Measurements from ENCODE around the gene SLC39A11. TPM values are rescaled to one million over a fixed set of nuclear protein-coding genes. Genes with fewer than 3 reads are reported as not detected.

The SLC39A11 gene
- total and polyA plus RNA-seq, 4 donors, result 18.9 to 44.9 (median 28.2) TPM

GRCh38 chr17:72605543-72605942 lies 486.9 kb downstream of the SLC39A11 start:
- no peak for TF ChIP-seq NR2F2 (IDR thresholded peaks at IDR 0.05)
- TF ChIP-seq FOXA2 (IDR thresholded peaks at IDR 0.05), result no peak
- TF ChIP-seq RXRA (IDR thresholded peaks at IDR 0.05), result no peak
- no peak for TF ChIP-seq HNF4G (IDR thresholded peaks at IDR 0.05)
- TF ChIP-seq MAX (IDR thresholded peaks at IDR 0.05), result no peak
- TF ChIP-seq YY1 (IDR thresholded peaks at IDR 0.05), result no peak
- no peak for TF ChIP-seq ATF3 (IDR thresholded peaks at IDR 0.05)
- TF ChIP-seq GABPA (IDR thresholded peaks at IDR 0.05 in 1 of 2, conservative IDR thresholded peaks at IDR 0.05 in 1 of 2), result no peak
- no peak for TF ChIP-seq HNF4A (conservative IDR thresholded peaks at IDR 0.05)
- TF ChIP-seq ZBTB33 (IDR thresholded peaks at IDR 0.05), result no peak
- TF ChIP-seq TAF1 (conservative IDR thresholded peaks at IDR 0.05), result no peak
- TF ChIP-seq JUND (IDR thresholded peaks at IDR 0.05), result no peak
- TF ChIP-seq REST (IDR thresholded peaks at IDR 0.05), result no peak
- TF ChIP-seq EGR1 (IDR thresholded peaks at IDR 0.05; ENCODE audit: low read depth in 2 of 2), result no peak
- TF ChIP-seq SP1 (IDR thresholded peaks at IDR 0.05), result no peak
- no peak for TF ChIP-seq CTCF (IDR thresholded peaks at IDR 0.05; ENCODE audit: low read depth, low read length, missing input control)
- TF ChIP-seq FOXA1 (IDR thresholded peaks at IDR 0.05), result no peak
- Histone ChIP-seq H3K9ac (ENCODE audit: low read depth in 1 of 2, low read length in 2 of 2) (no peak overlapping the region), H3K9me3 (ENCODE audit: control insufficient read depth in 4 of 4, low read length in 3 of 4) (peaks cover 0 to 4% (median 0%) of the 10 kb centered on the region in 4 donors), H3K36me3 (ENCODE audit: control insufficient read depth in 4 of 4, insufficient read depth in 3 of 4, low read depth in 1 of 4, low read length in 3 of 4) (no peaks in the 10 kb centered on the region), H3K27ac (ENCODE audit: low read depth in 1 of 2, low read length in 2 of 2) (no peak overlapping the region), H3K4me3 (ENCODE audit: low read depth in 1 of 3, low read length in 3 of 3) (no peak overlapping the region), H3K4me1 (ENCODE audit: control insufficient read depth in 4 of 4, insufficient read depth in 4 of 4, low read length in 3 of 4) (no peaks in the 10 kb centered on the region), H3K27me3 (ENCODE audit: control insufficient read depth in 4 of 4, insufficient read depth in 4 of 4, low read length in 3 of 4) (peaks cover 0 to 5% (median 2%) of the 10 kb centered on the region in 4 donors)
- 71% methylated on average over 1 of the region's 1 CpG for WGBS
- DNase-seq (ENCODE audit: low spot score), result no peak
